GM11168 (cell line): ENCODE data around the gene RIF1.

Experiments
- in situ Hi-C: fragments of 300-500 bp; cut with MboI; formaldehyde crosslinking; loops from one replicate; pipeline ENCODE4 v1.12.0; 2022; ENCODE audit warnings: low sequenced_read_pairs; ENCODE audit not compliant: unreplicated experiment

The RIF1 gene

DNA sequence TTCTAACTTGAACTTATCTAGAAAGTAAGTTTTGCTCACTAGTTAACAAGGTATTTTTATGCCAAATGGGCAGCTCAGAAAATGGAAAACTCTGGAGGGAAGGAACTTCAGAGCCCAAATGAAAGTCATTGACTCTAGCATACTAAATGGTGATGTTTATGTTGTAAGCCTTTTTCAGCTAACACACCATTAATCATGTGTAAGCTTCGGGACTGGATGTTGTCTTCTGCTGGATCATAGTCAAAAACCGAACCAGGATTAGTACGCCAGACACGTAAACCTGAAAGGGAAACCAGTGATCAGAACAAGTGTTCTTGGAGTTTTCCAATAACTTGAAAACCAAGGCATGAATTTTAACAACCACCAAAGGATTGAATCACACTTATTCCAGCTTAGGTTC is 81.8 kb downstream of the RIF1 start:
- in situ Hi-C loops, result no loop called here

DNA sequence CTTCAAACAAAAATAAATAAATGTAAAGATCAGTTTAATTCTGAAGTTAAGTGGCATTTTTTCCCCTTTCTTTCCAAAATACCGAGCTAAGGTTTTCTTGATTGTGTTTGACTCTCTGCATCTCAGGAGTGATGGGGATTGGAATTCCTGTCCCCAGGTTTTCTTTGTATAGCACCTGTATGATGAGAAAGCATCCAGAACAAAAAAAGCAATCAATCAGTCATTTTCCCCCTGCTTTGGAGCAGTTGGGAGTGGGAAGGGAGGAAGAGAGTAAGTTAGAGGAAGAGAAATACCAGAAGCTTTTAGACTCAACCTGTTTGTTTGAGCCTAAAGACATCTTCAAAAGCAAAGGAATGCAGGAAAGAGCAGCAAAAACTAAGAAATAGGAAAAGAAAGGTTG is 88.5 kb downstream of the RIF1 start:
- in situ Hi-C loops, result no loop called here

DNA sequence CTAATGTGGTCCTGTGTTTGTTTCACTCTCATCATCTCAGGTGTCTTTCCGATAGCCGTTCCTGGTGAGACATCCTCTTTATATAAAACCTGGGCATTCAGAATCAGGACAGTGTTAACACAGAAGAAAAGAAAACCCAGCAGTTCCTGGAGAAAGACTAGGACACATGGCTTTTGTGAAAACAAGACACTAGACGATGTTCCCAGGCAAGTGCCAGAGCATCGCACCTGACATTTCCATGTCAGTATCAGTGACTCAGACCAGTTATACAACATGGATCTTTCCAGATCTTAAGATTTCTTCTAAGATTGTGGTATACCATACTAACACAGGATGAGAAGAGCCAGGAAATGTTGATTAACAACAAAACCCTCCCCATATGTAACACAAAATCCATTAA is 96.5 kb downstream of the RIF1 start:
- in situ Hi-C loops, result no loop called here

DNA sequence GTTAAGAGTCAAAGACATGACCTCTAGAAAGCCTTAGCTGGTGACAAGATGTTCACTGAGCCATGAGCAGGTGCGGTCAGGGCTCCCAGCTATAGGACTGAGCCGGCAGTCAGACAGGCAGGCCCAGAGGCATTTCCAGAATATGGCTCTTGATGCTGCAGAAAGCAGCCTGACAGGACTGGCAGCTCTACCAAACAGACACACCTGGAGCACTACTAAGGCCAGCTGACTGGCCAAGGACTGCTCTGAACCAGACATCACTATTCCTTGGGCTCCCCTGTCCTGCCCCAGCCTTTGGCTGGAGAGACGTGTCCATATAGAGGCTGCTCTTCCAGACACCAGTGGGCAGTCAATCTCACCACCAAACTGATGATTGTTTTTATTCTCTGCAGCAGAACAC is 98.8 kb downstream of the RIF1 start:
- in situ Hi-C loops, result no loop called here

DNA sequence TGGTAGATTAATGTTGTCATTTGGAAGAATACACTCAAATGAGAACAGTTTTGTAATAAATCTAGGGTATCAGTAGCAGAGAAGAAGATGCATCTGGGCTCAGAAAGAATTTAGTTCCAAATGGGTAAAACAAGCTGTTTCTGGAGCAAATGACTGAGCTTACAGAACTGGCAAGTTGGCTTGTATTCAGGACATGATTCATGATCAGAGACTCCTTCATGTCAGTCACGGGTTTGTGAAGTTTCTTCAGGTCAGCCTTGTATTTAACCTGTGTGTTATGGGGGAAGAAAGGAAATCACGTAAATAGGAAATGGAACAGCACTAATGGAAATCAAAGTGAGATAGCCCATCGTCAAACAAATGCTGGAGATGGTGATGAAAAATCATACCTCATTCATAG is 109.1 kb downstream of the RIF1 start:
- in situ Hi-C loops, result no loop called here

DNA sequence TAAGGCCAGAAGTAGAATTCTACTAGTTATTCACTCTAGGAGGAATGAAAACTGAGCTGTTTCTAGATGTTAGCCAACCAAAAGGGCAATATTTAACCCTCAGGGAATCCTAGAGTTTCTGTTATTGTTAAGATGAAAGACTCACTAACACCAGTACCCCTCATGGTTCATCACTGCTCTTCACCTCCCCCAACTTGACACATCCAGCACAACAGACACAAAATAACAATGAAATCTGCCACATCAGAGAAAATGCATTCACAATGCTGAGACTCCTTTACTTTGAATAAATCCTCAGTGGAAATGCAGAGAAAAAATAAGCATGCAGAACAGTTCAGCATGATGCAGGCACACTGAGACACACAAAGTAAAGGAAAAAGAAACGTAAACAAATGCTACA is 111.3 kb downstream of the RIF1 start:
- in situ Hi-C loops, result no loop called here

DNA sequence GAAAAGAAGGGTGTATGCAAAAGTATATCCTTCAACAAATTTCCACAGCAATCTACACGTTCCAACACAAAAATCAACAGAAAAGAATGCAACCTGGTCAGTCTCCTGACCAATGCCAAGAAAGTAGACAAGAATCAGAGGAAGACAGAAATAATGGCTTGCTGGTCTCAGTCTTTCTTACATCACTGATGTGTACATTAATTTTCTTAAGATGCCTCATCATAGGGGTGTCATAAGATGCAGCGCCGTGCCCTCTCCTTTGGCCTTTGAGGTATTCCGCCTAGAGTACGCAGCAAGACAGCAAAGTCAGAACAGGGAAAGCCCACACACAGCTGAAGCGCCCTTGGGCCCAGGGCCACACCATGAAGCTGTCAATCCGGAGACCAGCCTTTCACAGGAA is 112.9 kb downstream of the RIF1 start:
- in situ Hi-C loops, result no loop called here

DNA sequence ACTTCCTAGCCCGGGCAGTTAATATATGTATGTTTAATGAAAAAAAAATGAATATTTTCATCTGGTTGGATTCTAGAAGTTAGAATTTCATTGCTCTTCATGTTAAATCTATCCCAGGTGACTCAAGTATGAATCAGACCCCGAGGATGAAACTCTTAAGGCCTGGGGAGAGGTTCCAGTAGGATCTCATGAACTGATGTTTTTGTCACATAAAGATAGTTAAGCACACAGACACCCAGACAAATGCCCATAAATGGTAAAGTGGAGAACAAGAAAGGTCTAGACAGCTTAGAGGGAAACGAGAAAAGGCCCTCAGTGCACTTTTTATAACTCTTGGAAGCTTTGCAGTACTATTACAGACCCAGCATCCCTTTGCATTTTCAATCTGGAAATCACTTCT is 114.1 kb downstream of the RIF1 start:
- in situ Hi-C loops, result no loop called here

DNA sequence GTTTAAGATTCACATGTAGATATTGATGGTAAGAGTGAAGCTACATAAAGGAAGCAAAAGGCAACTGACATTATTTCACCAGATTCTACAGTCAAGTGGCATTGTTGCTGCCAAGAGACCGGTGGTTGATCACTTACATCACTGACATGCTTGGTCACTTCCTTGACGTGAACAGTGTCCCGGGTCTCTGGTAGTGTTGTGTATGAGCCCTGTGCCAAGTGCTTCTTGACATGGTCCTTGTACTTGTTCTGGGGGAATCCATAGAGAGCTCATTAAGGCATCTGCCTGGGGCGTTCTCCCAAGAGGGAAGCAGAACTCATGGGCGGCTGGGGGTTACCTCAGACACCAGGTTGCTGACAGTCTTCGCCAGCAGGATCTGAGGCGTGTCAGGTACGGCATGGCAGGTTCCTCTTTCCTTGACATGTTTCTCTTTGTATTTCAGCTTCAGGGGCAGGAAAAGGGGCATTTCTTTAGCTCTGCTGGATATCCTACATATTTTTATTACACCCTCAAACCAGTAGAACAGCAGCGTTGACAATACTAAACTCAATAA is 116.2 kb downstream of the RIF1 start:
- in situ Hi-C loops, result no loop called here

DNA sequence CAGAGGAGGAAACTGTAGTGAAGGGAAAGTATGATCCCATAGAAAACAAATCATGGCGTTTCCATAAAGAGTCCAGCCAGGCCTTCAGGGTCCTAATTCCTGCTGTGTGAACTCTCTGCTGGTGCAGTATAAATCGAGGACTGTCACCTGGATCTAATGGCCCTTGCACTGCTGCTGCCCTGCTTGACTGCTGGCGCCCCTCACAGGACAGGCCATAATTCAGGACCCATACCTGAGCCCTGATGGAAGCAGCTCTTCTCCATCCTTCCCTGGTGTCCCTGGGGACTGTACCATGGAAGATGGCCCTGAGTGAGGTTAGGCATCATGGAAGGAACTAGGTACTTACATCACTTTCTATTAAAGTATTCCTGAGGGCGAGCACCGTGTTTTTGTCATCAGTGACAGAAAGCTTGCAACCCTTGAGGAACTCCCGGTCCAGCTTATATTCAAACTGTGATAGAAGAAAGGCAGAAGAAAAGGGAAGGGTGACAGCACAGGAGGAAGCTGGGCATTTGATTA is 116.9 kb downstream of the RIF1 start:
- in situ Hi-C loops, result no loop called here
